Measurements from ENCODE around the gene UGT1A9. TPM values are rescaled to one million over a fixed set of nuclear protein-coding genes. Genes with fewer than 3 reads are reported as not detected.

UGT1A9 gene
- total and polyA plus RNA-seq, 7 donors = not detected

GRCh38 chr2:233801357-233802131 lies 129.8 kb downstream of the UGT1A9 start:
- Histone ChIP-seq H3K4me1 (no peaks in the 10 kb centered on the region), H3K9me3 (no peaks in the 10 kb centered on the region), H3K4me3 (no peak overlapping the region), H3K27me3 (ENCODE audit: insufficient read depth in 3 of 3, low read length in 2 of 3) (no peaks in the 10 kb centered on the region), H3K27ac (no peak overlapping the region), H3K36me3 (ENCODE audit: insufficient read depth in 1 of 2, low read depth in 1 of 2) (no peaks in the 10 kb centered on the region)
- intact Hi-C loops (cut with DNase I) = no loop called here
- DNase-seq (no peak), ATAC-seq (no peak)
- 76 to 80% (median 80%) methylated on average over 9 of the region's 9 CpGs for whole genome bisulfite sequencing, 3 donors
- TF ChIP-seq CTCF (IDR thresholded peaks at IDR 0.05) = no peak

GRCh38 chr2:233802132-233802815 lies 130.6 kb downstream of the UGT1A9 start:
- Histone ChIP-seq H3K4me1 (no peaks in the 10 kb centered on the region), H3K9me3 (no peaks in the 10 kb centered on the region), H3K36me3 (ENCODE audit: insufficient read depth in 1 of 2, low read depth in 1 of 2) (no peaks in the 10 kb centered on the region), H3K27ac (no peak overlapping the region), H3K4me3 (no peak overlapping the region), H3K27me3 (ENCODE audit: insufficient read depth in 3 of 3, low read length in 2 of 3) (no peaks in the 10 kb centered on the region)
- WGBS, 3 donors = 66 to 70% (median 68%) methylated on average over 3 of the region's 3 CpGs
- intact Hi-C loops (cut with DNase I) = no loop called here
- no peak for TF ChIP-seq CTCF (IDR thresholded peaks at IDR 0.05)
- ATAC-seq (no peak), DNase-seq (no peak)

GRCh38 chr2:233803292-233803911 lies 131.7 kb downstream of the UGT1A9 start:
- no peak overlapping the region for H3K27ac ChIP-seq
- H3K9me3 ChIP-seq = no peaks in the 10 kb centered on the region
- no peaks in the 10 kb centered on the region for H3K27me3 ChIP-seq (ENCODE audit: insufficient read depth in 3 of 3, low read length in 2 of 3)
- no peak for DNase-seq
- intact Hi-C loops (cut with DNase I) = no loop called here
- no peak for TF ChIP-seq CTCF (IDR thresholded peaks at IDR 0.05)
- H3K36me3 ChIP-seq (ENCODE audit: insufficient read depth in 1 of 2, low read depth in 1 of 2) = no peaks in the 10 kb centered on the region
- no peaks in the 10 kb centered on the region for H3K4me1 ChIP-seq
- ATAC-seq = no peak
- H3K4me3 ChIP-seq = no peak overlapping the region
- 61 to 63% (median 62%) methylated on average over 2 of the region's 2 CpGs for WGBS, 3 donors

- no peaks in the 10 kb centered on the region for H3K4me1 ChIP-seq
- no peaks in the 10 kb centered on the region for H3K36me3 ChIP-seq (ENCODE audit: insufficient read depth in 1 of 2, low read depth in 1 of 2)
- H3K27ac ChIP-seq = no peak overlapping the region
- 60 to 76% (median 65%) methylated on average over 8 of the region's 8 CpGs for WGBS, 3 donors
- no peak for TF ChIP-seq CTCF (IDR thresholded peaks at IDR 0.05)
- ATAC-seq (no peak), DNase-seq (no peak)
- H3K9me3 ChIP-seq = no peaks in the 10 kb centered on the region
- H3K4me3 ChIP-seq = no peak overlapping the region
- intact Hi-C loops (cut with DNase I) = no loop called here
- H3K27me3 ChIP-seq (ENCODE audit: insufficient read depth in 3 of 3, low read length in 2 of 3) = peaks cover 0 to 3% (median 0%) of the 10 kb centered on the region in 3 donors
Observed at GRCh38 chr2:233803994-233804393, 132.3 kb downstream of the UGT1A9 start.
